SK-N-MC (cell line): Measurements from ENCODE around the gene ZNF384.
A peak's percentile ranks its signal among the peaks of the same experiment; 100 is the strongest.
"Not testable (repeated sequence)": the region's sequence is repeated elsewhere in the genome, so short reads cannot be mapped to it uniquely, and the experiment has no call there.

Experiments
- DNase-seq: peaks from one replicate; pipeline ENCODE4 v3.0.0-alpha.2; 2011; ENCODE audit warnings: low read depth, low spot score
- H3K27ac ChIP-seq: fragments of 200-600 bp; sonication (generic); 2 replicates; pipeline ENCODE4 v1.5.1; 2016; ENCODE audit warnings: mixed run types
- H3K36me3 ChIP-seq: fragments of 200-600 bp; sonication (generic); 2 replicates; pipeline ENCODE4 v1.6.1; 2017; ENCODE audit warnings: antibody characterized with exemption, low read length, mixed read lengths; ENCODE audit not compliant: insufficient read depth
- H3K4me3 ChIP-seq: fragments of 200-600 bp; sonication (generic); 2 replicates; pipeline ENCODE4 v1.5.1; 2016
- H3K9ac ChIP-seq: fragments of 200-600 bp; sonication (generic); 2 replicates; pipeline ENCODE4 v1.8.0; 2017; ENCODE audit warnings: mixed run types, mixed read lengths; ENCODE audit not compliant: insufficient read length
- H3K9me3 ChIP-seq: fragments of 200-600 bp; sonication (generic); 2 replicates; pipeline ENCODE4 v1.6.1; 2017; ENCODE audit warnings: low read depth, mild to moderate bottlenecking, antibody characterized with exemption, low read length, moderate library complexity, mixed read lengths
- EZH2 ChIP-seq: fragments of 200-600 bp; sonication (generic); IDR thresholded peaks from one replicate; pipeline ENCODE4 v1.6.1; 2017; ENCODE audit warnings: antibody characterized with exemption
- FOXP2 ChIP-seq: optimal IDR thresholded peaks from 2 replicates; pipeline ENCODE3; 2011; ENCODE audit warnings: mild to moderate bottlenecking, moderate library complexity; ENCODE audit not compliant: insufficient read depth; ENCODE audit errors: extremely low read length, control extremely low read depth
- POLR2AphosphoS5 ChIP-seq: IDR thresholded peaks from 2 replicates; pipeline ENCODE4 v1.6.1; 2012; ENCODE audit warnings: mild to moderate bottlenecking, low read depth, low read length, borderline replicate concordance

ZNF384 gene

DNA sequence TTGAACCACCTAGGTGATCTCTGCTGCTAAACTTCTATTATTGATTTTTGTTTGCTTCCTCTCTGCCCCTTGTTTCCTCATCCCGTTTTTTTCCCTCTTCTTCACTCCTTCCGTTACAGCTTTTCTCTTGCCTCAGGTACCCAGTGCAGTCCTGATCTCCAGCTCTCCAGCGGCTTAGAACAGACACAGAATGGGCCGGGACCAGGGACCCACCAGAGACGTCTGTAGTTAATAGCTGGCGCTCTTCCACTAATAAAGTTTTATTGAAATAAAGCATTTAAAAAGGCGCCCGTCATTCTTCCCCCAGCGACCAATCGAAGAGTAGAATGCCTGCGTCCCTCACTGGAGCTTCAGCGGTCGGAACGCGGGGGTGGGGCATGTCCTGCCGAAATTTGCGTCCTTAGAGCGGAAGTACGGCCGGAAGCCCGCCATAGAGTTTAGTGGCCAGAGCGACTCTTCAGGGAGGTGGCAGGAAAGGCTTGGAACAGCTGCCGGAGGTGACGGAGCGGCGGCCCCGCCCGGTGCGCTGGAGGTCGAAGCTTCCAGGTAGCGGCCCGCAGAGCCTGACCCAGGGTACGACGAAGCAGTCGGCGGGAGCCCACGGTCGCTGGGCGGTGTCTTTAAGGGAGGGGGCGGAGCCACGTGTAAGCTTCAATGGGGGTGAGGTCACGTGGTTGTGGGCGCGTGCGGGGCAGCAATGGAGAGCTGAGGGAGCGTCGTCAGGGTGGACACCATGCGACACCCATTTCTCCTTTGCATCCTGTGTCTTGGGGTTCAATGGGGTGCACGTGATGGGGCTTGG, 34.6 kb upstream of the ZNF384 start, which contains the start of gene COPS7A:
COPS7A (plus strand) TSS at position 440 of the 802 bp plus-strand sequence. CDS start 611 bp downstream, outside the sequence.
- Histone ChIP-seq H3K27ac (peak within 1 kb of the TSS; percentile 93), H3K9ac (peak within 1 kb of the TSS; percentile 97), H3K9me3 (no peaks in the 10 kb centered on the region), H3K4me3 (peak within 1 kb of the TSS; percentile 87), H3K36me3 (peaks cover 17% of the 10 kb centered on the region; the same call in 1 of the 2 replicates)
- peak; percentile 96 for DNase-seq
- TF ChIP-seq EZH2 (no peak), POLR2AphosphoS5 (peak; percentile 81), FOXP2 (peak; percentile 73)

DNA sequence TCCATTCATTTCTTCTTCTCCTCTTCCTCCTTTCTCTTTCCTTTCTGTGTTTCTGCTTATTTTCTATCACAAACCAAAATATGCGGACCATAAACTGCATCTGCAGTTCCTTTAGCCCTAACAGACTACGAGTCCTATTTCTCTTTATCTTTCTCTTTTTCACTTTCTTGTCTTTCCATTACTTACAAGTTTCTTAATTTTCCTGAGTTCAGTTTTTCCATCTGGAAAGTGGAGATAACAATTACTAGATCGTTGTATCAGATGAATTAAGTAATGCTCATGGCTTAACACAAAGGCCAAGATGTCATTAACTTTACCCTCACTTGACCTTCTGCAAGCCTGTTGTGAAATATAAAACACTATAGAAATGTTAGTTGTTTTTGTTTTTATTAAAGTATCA, 33.7 kb upstream of the ZNF384 start:
- peak overlapping the region; percentile 93; the same call in 1 of the 2 replicates for H3K27ac ChIP-seq
- peaks cover 7% of the 10 kb centered on the region; the same call in 1 of the 2 replicates for H3K36me3 ChIP-seq
- no peak for DNase-seq
- H3K9me3 ChIP-seq = no peaks in the 10 kb centered on the region
- TF ChIP-seq EZH2 = no peak
- no peak for TF ChIP-seq POLR2AphosphoS5
- no peak for TF ChIP-seq FOXP2
- peak overlapping the region; percentile 97 for H3K9ac ChIP-seq
- H3K4me3 ChIP-seq = peak overlapping the region; percentile 87

DNA sequence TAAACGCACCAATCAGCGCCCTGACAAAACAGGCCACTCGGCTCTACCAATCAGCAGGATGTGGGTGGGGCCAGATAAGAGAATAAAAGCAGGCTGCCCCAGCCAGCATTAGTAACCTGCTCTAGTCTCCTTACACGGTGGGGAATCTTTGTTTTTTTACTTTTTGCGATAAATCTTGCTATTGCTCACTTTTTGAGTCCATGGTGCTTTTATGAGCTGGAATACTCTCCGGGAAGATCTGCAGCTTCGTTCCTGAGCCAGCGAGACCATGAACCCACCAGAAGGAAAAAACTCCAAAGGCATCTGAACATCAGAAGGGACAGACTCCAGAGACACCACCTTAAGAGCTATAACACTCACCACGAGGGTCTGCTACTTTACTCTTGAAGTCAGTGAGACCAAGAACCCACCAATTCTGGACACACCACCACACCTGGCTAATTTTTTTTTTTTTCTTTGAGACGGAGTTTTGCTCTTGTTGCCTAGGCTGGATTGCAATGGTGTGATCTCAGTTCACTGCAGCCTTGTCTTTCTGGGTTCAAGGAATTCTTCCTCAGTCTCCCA, 27.8 kb upstream of the ZNF384 start:
- H3K36me3 ChIP-seq = no peaks in the 10 kb centered on the region
- no peaks in the 10 kb centered on the region for H3K9me3 ChIP-seq
- DNase-seq = no peak
- no peak overlapping the region for H3K9ac ChIP-seq
- TF ChIP-seq EZH2 = no peak
- TF ChIP-seq POLR2AphosphoS5 = no peak
- TF ChIP-seq FOXP2 = no peak
- no peak overlapping the region for H3K4me3 ChIP-seq
- no peak overlapping the region for H3K27ac ChIP-seq

DNA sequence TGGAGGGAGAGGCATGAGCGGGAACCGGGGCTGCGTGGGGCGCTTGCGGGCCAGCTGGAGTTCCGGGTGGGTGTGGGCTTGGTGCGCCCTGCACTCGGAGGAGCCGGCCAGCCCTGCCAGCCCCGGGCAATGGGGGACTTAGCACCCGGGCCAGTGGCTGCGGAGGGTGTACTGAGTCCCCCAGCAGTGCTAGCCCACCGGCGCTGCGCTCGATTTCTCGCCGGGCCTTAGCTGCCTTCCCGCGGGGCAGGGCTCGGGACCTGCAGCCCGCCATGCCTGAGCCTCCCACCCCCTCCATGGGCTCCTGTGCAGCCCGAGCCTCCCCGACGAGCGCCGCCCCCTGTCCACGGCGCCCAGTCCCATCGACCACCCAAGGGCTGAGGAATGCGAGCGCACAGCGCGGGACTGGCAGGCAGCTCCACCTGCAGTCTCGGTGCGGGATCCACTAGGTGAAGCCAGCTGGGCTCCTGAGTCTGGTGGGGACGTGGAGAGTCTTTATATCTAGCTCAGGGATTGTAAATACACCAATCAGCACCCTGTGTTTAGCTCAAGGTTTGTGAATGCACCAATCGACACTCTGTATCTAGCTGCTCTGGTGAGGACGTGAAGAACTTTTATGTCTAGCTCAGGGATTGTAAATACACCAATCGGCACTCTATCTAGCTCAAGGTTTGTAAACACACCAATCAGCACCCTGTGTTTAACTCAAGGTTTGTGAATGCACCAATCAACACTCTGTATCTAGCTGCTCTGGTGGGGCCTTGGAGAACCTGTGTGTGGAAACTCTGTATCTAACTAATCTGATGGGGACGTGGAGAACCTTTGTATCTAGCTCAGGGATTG, 27.1 kb upstream of the ZNF384 start:
- not testable (repeated sequence) for DNase-seq, H3K36me3 ChIP-seq, H3K4me3 ChIP-seq

DNA sequence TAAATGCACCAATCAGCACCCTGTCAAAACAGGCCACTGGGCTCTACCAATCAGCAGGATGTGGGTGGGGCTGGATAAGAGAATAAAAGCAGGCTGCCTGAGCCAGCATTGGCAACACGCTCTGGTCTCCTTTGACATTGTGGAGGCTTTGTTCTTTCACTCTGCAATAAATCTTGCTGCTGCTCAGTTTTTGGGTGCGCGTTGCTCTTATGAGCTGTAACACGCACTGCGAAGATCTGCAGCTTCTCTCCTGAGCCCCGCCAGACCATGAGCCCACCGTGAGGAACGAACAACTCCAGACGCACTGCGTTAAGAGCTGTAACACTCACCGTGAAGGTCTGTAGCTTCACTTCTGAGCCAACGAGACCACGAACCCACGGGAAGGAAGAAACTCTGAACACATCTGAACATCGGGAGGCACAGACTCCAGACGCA, 19.8 kb upstream of the ZNF384 start:
- no peak overlapping the region for H3K27ac ChIP-seq
- no peak overlapping the region for H3K4me3 ChIP-seq
- H3K9ac ChIP-seq = no peak overlapping the region
- TF ChIP-seq EZH2 (no peak), FOXP2 (no peak), POLR2AphosphoS5 (no peak; the same call in 1 of the 2 replicates)
- H3K36me3 ChIP-seq = no peaks in the 10 kb centered on the region
- DNase-seq = no peak
- no peaks in the 10 kb centered on the region for H3K9me3 ChIP-seq

More for the DNA sequence above, 27.1 kb upstream of the ZNF384 start:
- H3K9ac ChIP-seq, H3K27ac ChIP-seq, H3K9me3 ChIP-seq: not testable (repeated sequence)

DNA sequence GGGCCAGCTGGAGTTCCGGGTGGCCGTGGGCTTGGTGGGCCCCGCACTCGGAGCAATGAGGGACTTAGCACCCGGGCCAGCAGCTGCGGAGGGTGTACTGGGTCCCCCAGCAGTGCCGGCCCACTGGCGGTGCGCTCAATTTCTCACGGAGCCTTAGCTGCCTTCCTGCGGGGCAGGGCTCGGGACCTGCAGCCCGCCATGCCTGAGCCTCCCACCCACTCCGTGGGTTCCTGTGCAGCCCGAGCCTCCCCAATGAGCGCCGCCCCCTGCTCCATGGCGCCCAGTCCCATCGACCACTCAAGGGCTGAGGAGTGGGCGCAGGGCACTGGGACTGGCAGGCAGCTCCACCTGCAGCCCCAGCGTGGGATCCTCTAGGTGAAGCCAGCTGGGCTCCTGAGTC, 19.2 kb upstream of the ZNF384 start:
- not testable (repeated sequence) for H3K9me3 ChIP-seq, H3K27ac ChIP-seq, H3K9ac ChIP-seq, H3K4me3 ChIP-seq, H3K36me3 ChIP-seq, DNase-seq

DNA sequence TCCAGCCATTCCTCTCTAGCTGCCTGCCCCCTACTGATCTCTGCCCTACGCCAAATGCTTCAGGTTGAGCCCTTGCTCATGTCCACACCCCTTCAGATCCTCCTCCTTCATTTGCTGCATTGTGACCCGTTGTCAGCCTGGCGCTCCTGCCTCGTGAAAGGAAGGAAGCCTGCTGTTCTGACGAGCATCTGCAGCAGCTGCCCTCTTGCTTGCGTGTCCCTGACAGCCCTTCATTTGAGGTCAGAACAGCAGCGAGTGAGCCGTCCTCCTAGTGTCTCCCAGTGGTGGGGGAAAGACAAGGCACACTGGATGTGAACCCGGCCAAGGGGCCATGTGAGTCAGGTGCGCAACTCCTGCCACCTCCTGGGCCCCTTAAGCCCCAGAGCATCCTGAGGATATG, 14.5 kb upstream of the ZNF384 start:
- Histone ChIP-seq H3K36me3 (no peaks in the 10 kb centered on the region), H3K4me3 (no peak overlapping the region)
- no peak for DNase-seq

DNA sequence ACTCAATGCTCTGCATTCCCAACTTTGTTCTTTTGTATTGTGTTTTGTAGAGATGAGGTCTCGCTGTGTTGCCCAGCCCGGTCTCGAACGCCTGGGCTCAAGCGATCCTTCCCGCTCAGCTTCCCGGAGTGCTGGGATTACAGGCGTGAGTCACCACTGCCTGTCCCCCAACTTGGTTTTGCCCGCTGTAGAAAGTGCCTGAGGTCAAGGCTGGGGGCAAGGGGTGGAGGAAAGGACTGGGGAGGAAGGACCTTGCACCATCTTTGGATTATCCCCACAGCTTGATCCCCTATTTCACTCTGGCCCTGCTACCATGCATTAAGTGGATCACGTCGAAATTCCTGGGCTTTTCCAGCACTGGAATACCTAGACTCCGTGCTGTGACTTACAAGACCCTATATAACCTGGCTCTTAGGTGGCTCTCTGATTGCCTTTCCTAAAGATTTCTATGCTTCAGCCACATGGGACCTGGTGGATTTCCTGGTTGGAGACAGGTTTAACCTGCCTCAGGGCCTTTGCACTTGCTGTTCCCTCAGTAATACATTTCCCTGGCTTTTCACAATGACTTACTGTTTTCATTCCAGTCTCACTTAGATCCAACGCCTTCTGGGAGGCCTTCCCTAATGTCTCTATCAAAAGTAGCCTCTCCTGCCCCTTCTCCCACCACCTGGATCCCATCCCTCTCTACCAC, 12.0 kb upstream of the ZNF384 start:
- peak overlapping the region; percentile 80 for H3K4me3 ChIP-seq
- DNase-seq = no peak
- no peaks in the 10 kb centered on the region for H3K36me3 ChIP-seq
- TF ChIP-seq FOXP2 = no peak
- TF ChIP-seq EZH2 = no peak
- TF ChIP-seq POLR2AphosphoS5 = no peak
- H3K27ac ChIP-seq = no peak overlapping the region
- no peaks in the 10 kb centered on the region for H3K9me3 ChIP-seq
- H3K9ac ChIP-seq = peak overlapping the region; percentile 59

More for the DNA sequence above, 14.5 kb upstream of the ZNF384 start:
- Histone ChIP-seq H3K9ac (no peak overlapping the region), H3K27ac (no peak overlapping the region), H3K9me3 (no peaks in the 10 kb centered on the region)
- TF ChIP-seq FOXP2 = no peak
